GM12878 (cell line): ENCODE results near the gene PPP1R1B. TPM values are rescaled to one million over a fixed set of nuclear protein-coding genes. Genes with fewer than 3 reads are reported as not detected.

ENCODE experiments used
- CHD2 ChIP-seq: IDR thresholded peaks from 2 replicates; pipeline ENCODE4 v1.6.1; 2011; ENCODE audit warnings: low read depth, low read length, improper control_type of control experiment, borderline replicate concordance
- CREB1 ChIP-seq: IDR thresholded peaks from 2 replicates; pipeline ENCODE4 v1.6.1; 2012; ENCODE audit warnings: low read depth, mild to moderate bottlenecking, inconsistent platforms
- KDM1A ChIP-seq: fragments of 200-600 bp; sonication (generic); IDR thresholded peaks from 2 replicates; pipeline ENCODE4 v1.6.1; 2016; ENCODE audit warnings: borderline replicate concordance
- NR2C1 ChIP-seq: fragments of 450-650 bp; IDR thresholded peaks from 2 replicates; pipeline ENCODE4 v1.6.1; 2017; ENCODE audit warnings: antibody characterized with exemption, mild to moderate bottlenecking, moderate library complexity
- PML ChIP-seq: IDR thresholded peaks from 2 replicates; pipeline ENCODE4 v1.6.1; 2012; ENCODE audit warnings: low read length, inconsistent platforms
- RB1 ChIP-seq: fragments of 450-650 bp; formaldehyde crosslinking; IDR thresholded peaks from 2 replicates; pipeline ENCODE4 v1.6.1; 2017; ENCODE audit warnings: mild to moderate bottlenecking, borderline replicate concordance
- STAT3 ChIP-seq: IDR thresholded peaks from 2 replicates; pipeline ENCODE4 v1.6.1; 2011; ENCODE audit warnings: low read depth, low read length, improper control_type of control experiment
- SUZ12 ChIP-seq: fragments of 200-600 bp; sonication (generic); IDR thresholded peaks from one replicate; pipeline ENCODE4 v1.6.1; 2018; ENCODE audit warnings: antibody characterized with exemption, mild to moderate bottlenecking; ENCODE audit not compliant: unreplicated experiment
- TBL1XR1 ChIP-seq: IDR thresholded peaks from 2 replicates; pipeline ENCODE4 v1.6.1; 2012; ENCODE audit warnings: low read depth, low read length, improper control_type of control experiment
- WRNIP1 ChIP-seq: IDR thresholded peaks from 2 replicates; pipeline ENCODE4 v1.6.1; 2011; ENCODE audit warnings: low read depth, low read length, improper control_type of control experiment, borderline replicate concordance
- YBX1 ChIP-seq: fragments of 450-650 bp; IDR thresholded peaks from 2 replicates; pipeline ENCODE4 v1.6.1; 2016; ENCODE audit warnings: antibody characterized with exemption
- ZNF384 ChIP-seq: IDR thresholded peaks from 2 replicates; pipeline ENCODE4 v1.6.1; 2012; ENCODE audit warnings: low read depth, mild to moderate bottlenecking, low read length, improper control_type of control experiment, borderline replicate concordance
- polyA plus RNA-seq, 11 experiments: library from polyadenylated mRNA; depleted of rRNA in 4 of 11; unstranded in 6 of 11; stranded (reverse) in 5 of 11; fragments of >200 nt; fragmentation: Nextera tagmentation in 4 of 11; fragmentation: Illumina TruSeq in 1 of 11; extraction: Ambion mirVana in 4 of 11; extraction: Trizol in 1 of 11; gene quantifications; 1 replicate in 1 of 11; 2 replicates in 10 of 11; pipeline versions ENCODE4 v1.2.1 to v1.2.3, GENCODE V29; 2011 to 2016; ENCODE audit warnings: inconsistent platforms in 2 of 11, missing spikeins in 2 of 11, low read depth in 1 of 11
- total RNA-seq, 4 experiments: library from RNA; depleted of rRNA in 3 of 4; stranded (reverse); fragments of >200 nt in 3 of 4; fragmentation: Illumina TruSeq in 1 of 4; extraction: Trizol in 1 of 4; gene quantifications; 2 replicates each; pipeline versions ENCODE4 v1.2.1 to v1.2.3, GENCODE V29; 2013 to 2021
- TF ChIP-seq, protein P1 (sequence below): fragments of 450-650 bp; IDR thresholded peaks from 2 replicates; pipeline ENCODE4 v1.6.1; 2017; ENCODE audit warnings: mild to moderate bottlenecking, low read depth, inconsistent platforms; ENCODE audit not compliant: poor library complexity, severe bottlenecking
- TF ChIP-seq, protein P2 (sequence below): fragments of 450-650 bp; IDR thresholded peaks from 2 replicates; pipeline ENCODE4 v1.6.1; 2017; ENCODE audit warnings: antibody characterized with exemption, mild to moderate bottlenecking, moderate library complexity
- TF ChIP-seq, protein P3 (sequence below): fragments of 450-650 bp; IDR thresholded peaks from 2 replicates; pipeline ENCODE4 v1.6.1; 2018; ENCODE audit warnings: borderline replicate concordance, mild to moderate bottlenecking; ENCODE audit not compliant: partially characterized antibody
- TF ChIP-seq, protein P4 (sequence below): fragments of 450-650 bp; IDR thresholded peaks from 2 replicates; pipeline ENCODE4 v1.6.1; 2017; ENCODE audit warnings: low read depth, mild to moderate bottlenecking, moderate library complexity

PPP1R1B gene
- total and polyA plus RNA-seq, 10 of the 15 experiments (the other 5 are each of a cell fraction or from before 2014, with no cell fraction given), result 0.08 TPM; not detected in 9

DNA sequence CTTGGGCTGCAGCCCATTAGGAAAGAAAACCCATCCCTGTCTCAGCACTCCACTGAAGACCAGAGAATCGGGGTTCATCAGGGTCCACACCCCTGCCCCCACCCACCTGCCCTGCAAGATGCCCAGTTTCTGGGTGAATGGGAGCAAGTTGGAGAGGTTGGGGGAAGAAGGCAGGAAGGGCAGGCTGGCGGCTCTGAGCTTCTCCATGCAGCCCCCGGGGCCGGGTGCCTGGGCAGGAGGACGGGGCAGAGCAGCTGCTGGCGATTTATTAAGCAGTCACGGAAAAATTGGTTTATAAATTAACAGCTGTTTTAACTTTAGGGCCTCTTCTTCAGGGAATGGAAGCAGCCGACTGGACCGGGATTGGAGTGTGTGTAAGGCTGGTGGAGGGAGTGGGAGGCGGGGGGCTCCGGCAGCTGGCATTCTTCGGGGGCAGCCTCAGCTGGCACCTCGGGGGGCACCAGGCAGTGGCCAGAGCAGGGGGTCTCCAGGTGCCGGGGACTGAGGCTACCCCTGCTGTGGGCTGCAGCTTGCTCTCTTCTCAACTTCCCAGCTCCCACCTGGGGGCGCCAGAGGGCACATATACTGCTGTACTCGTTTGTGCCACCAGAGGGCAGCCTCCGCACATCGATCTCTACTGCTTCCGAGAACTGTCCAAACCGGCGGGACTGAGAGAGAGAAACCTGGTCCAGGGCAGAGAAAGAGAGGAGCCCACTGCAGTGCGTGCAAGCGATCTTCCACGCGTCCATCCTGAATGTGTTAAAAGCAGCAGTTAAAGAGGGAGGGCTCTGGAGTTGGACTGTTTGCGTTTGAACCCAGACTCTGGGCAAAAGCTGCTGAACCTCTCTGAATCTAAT lies 5.0 kb upstream of the PPP1R1B start (continued):
- TF ChIP-seq, protein P1, sequence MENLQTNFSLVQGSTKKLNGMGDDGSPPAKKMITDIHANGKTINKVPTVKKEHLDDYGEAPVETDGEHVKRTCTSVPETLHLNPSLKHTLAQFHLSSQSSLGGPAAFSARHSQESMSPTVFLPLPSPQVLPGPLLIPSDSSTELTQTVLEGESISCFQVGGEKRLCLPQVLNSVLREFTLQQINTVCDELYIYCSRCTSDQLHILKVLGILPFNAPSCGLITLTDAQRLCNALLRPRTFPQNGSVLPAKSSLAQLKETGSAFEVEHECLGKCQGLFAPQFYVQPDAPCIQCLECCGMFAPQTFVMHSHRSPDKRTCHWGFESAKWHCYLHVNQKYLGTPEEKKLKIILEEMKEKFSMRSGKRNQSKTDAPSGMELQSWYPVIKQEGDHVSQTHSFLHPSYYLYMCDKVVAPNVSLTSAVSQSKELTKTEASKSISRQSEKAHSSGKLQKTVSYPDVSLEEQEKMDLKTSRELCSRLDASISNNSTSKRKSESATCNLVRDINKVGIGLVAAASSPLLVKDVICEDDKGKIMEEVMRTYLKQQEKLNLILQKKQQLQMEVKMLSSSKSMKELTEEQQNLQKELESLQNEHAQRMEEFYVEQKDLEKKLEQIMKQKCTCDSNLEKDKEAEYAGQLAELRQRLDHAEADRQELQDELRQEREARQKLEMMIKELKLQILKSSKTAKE, result peak; percentile 44
- TF ChIP-seq, protein P2, sequence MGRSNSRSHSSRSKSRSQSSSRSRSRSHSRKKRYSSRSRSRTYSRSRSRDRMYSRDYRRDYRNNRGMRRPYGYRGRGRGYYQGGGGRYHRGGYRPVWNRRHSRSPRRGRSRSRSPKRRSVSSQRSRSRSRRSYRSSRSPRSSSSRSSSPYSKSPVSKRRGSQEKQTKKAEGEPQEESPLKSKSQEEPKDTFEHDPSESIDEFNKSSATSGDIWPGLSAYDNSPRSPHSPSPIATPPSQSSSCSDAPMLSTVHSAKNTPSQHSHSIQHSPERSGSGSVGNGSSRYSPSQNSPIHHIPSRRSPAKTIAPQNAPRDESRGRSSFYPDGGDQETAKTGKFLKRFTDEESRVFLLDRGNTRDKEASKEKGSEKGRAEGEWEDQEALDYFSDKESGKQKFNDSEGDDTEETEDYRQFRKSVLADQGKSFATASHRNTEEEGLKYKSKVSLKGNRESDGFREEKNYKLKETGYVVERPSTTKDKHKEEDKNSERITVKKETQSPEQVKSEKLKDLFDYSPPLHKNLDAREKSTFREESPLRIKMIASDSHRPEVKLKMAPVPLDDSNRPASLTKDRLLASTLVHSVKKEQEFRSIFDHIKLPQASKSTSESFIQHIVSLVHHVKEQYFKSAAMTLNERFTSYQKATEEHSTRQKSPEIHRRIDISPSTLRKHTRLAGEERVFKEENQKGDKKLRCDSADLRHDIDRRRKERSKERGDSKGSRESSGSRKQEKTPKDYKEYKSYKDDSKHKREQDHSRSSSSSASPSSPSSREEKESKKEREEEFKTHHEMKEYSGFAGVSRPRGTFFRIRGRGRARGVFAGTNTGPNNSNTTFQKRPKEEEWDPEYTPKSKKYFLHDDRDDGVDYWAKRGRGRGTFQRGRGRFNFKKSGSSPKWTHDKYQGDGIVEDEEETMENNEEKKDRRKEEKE, result no peak
- 0 out of 2 replicates have a peak, but pooled peaks have one; percentile 48 for TF ChIP-seq CREB1
- TF ChIP-seq, protein P3, sequence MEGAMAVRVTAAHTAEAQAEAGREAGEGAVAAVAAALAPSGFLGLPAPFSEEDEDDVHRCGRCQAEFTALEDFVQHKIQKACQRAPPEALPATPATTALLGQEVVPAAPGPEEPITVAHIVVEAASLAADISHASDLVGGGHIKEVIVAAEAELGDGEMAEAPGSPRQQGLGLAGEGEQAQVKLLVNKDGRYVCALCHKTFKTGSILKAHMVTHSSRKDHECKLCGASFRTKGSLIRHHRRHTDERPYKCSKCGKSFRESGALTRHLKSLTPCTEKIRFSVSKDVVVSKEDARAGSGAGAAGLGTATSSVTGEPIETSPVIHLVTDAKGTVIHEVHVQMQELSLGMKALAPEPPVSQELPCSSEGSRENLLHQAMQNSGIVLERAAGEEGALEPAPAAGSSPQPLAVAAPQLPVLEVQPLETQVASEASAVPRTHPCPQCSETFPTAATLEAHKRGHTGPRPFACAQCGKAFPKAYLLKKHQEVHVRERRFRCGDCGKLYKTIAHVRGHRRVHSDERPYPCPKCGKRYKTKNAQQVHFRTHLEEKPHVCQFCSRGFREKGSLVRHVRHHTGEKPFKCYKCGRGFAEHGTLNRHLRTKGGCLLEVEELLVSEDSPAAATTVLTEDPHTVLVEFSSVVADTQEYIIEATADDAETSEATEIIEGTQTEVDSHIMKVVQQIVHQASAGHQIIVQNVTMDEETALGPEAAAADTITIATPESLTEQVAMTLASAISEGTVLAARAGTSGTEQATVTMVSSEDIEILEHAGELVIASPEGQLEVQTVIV, result no peak
- TF ChIP-seq TBL1XR1, result no peak
- no peak for TF ChIP-seq NR2C1
- TF ChIP-seq STAT3, result no peak
- no peak for TF ChIP-seq CHD2
- TF ChIP-seq SUZ12, result no peak
- TF ChIP-seq WRNIP1, result no peak
- TF ChIP-seq RB1, result peak; percentile 90; the same call in 1 of the 2 replicates
- TF ChIP-seq KDM1A, result no peak
- no peak for TF ChIP-seq PML
- no peak for TF ChIP-seq ZNF384
- TF ChIP-seq YBX1, result no peak
- TF ChIP-seq, protein P4, sequence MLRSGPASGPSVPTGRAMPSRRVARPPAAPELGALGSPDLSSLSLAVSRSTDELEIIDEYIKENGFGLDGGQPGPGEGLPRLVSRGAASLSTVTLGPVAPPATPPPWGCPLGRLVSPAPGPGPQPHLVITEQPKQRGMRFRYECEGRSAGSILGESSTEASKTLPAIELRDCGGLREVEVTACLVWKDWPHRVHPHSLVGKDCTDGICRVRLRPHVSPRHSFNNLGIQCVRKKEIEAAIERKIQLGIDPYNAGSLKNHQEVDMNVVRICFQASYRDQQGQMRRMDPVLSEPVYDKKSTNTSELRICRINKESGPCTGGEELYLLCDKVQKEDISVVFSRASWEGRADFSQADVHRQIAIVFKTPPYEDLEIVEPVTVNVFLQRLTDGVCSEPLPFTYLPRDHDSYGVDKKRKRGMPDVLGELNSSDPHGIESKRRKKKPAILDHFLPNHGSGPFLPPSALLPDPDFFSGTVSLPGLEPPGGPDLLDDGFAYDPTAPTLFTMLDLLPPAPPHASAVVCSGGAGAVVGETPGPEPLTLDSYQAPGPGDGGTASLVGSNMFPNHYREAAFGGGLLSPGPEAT, result no peak
